Measurements from ENCODE around the gene POF1B.
A peak's percentile ranks its signal among the peaks of the same experiment; 100 is the strongest.
"Not testable (repeated sequence)": the region's sequence is repeated elsewhere in the genome, so short reads cannot be mapped to it uniquely, and the experiment has no call there.

Gene POF1B

GRCh38 chrX:85326234-85327059 lies 53.0 kb downstream of the POF1B start:
- CTCF ChIA-PET: no interaction called here
- no peak for DNase-seq (ENCODE audit: low read depth, low spot score)
- H3K4me3 ChIP-seq (ENCODE audit: low read depth, low read length): no peak overlapping the region
- TF ChIP-seq CTCF (IDR thresholded peaks at IDR 0.05; ENCODE audit: insufficient read depth, low read length, missing control alignments): no peak
- POLR2A ChIA-PET: no interaction called here

GRCh38 chrX:85311348-85311747 lies 68.1 kb downstream of the POF1B start:
- H3K4me3 ChIP-seq (ENCODE audit: low read depth, low read length); POLR2A ChIA-PET; CTCF ChIA-PET; DNase-seq (ENCODE audit: low read depth, low spot score): not testable (repeated sequence)

GRCh38 chrX:85309717-85310116 lies 69.7 kb downstream of the POF1B start:
- no peak for DNase-seq (ENCODE audit: low read depth, low spot score)
- no peak for TF ChIP-seq CTCF (IDR thresholded peaks at IDR 0.05; ENCODE audit: insufficient read depth, low read length, missing control alignments)
- no peak overlapping the region for H3K4me3 ChIP-seq (ENCODE audit: low read depth, low read length)
- CTCF ChIA-PET: no interaction called here
- POLR2A ChIA-PET: no interaction called here

- H3K4me3 ChIP-seq (ENCODE audit: low read depth, low read length): no peak overlapping the region
- POLR2A ChIA-PET: no interaction called here
Observed at GRCh38 chrX:85303544-85303943, 75.9 kb downstream of the POF1B start.

GRCh38 chrX:85288992-85289723 lies 90.3 kb downstream of the POF1B start:
- no peak overlapping the region for H3K4me3 ChIP-seq (ENCODE audit: low read depth, low read length)
- POLR2A ChIA-PET: no interaction called here
- CTCF ChIA-PET: no interaction called here
- no peak for DNase-seq (ENCODE audit: low read depth, low spot score)
- TF ChIP-seq CTCF (IDR thresholded peaks at IDR 0.05; ENCODE audit: insufficient read depth, low read length, missing control alignments): no peak

More at GRCh38 chrX:85303544-85303943, 75.9 kb downstream of the POF1B start:
- no peak for TF ChIP-seq CTCF (IDR thresholded peaks at IDR 0.05; ENCODE audit: insufficient read depth, low read length, missing control alignments)
- CTCF ChIA-PET: no interaction called here
- DNase-seq (ENCODE audit: low read depth, low spot score): no peak

- DNase-seq (ENCODE audit: low read depth, low spot score); H3K4me3 ChIP-seq (ENCODE audit: low read depth, low read length); POLR2A ChIA-PET; CTCF ChIA-PET: not testable (repeated sequence)
Observed at GRCh38 chrX:85285286-85285685, 94.2 kb downstream of the POF1B start.

- no peak for TF ChIP-seq CTCF (IDR thresholded peaks at IDR 0.05; ENCODE audit: insufficient read depth, low read length, missing control alignments)
- H3K4me3 ChIP-seq (ENCODE audit: low read depth, low read length): peak overlapping the region; percentile 72
- ChIA-PET POLR2A (no interaction called here), CTCF (interaction anchor here (0.6 to 1.2 kb wide), 2 partner anchors 20 to 228 kb away, joined by 3 read pairs; no protein-coding TSS in a partner anchor)
- DNase-seq (ENCODE audit: low read depth, low spot score): no peak
Observed at GRCh38 chrX:85244450-85245211, 134.8 kb downstream of the POF1B start.

All from AG04449 (cell line).